Tibial artery (tissue), 4 donors: ENCODE results near the gene EHD2.
"Not testable (repeated sequence)": the region's sequence is repeated elsewhere in the genome, so short reads cannot be mapped to it uniquely, and the experiment has no call there.

Experiments used
- DNase-seq, 2 donors: peaks; one replicate each; pipeline ENCODE4 v3.0.0-alpha.2; 2019
- H3K27ac ChIP-seq, 2 donors: fragments of 200-600 bp; sonication (generic) in 1 of 2; 1 replicate in 1 of 2; 2 replicates in 1 of 2; pipeline ENCODE4 v1.5.1; 2018 to 2019; ENCODE audit warnings: mild to moderate bottlenecking in 1 of 2
- H3K27me3 ChIP-seq, 2 donors: fragments of 200-600 bp; sonication (generic) in 1 of 2; one replicate each; pipeline versions ENCODE4 v1.5.1 to v1.6.0; 2016 to 2019
- H3K36me3 ChIP-seq, 3 donors: fragments of 200-600 bp; sonication (generic) in 2 of 3; one replicate each; pipeline ENCODE4 v1.5.1; 2016 to 2019; ENCODE audit warnings: mild to moderate bottlenecking in 2 of 3
- H3K4me1 ChIP-seq, 4 donors: fragments of 200-600 bp; sonication (generic) in 2 of 4; 1 replicate in 3 of 4; 2 replicates in 1 of 4; pipeline ENCODE4 v1.5.1; 2016 to 2019
- H3K4me3 ChIP-seq, 2 donors: fragments of 200-600 bp; sonication (generic) in 1 of 2; 1 replicate in 1 of 2; 2 replicates in 1 of 2; pipeline ENCODE4 v1.5.1; 2018 to 2019; ENCODE audit warnings: mild to moderate bottlenecking in 2 of 2
- H3K9me3 ChIP-seq, 3 donors: fragments of 200-600 bp; sonication (generic) in 1 of 3; one replicate each; pipeline ENCODE4 v1.5.1; 2016 to 2019
- CTCF ChIP-seq, 2 experiments: fragments of 200-600 bp in 1 of 2; fragments of 450-650 bp in 1 of 2; IDR thresholded peaks; one replicate each; pipeline ENCODE4 v1.5.1; 2017 to 2019; ENCODE audit warnings: antibody characterized with exemption in 2 of 2, mild to moderate bottlenecking in 1 of 2, moderate library complexity in 1 of 2
- intact Hi-C: fragments of 100-400 bp; cut with DNase I; formaldehyde crosslinking; loops from one replicate; pipeline ENCODE4 v1.15.0; 2023; ENCODE audit warnings: low total_unique reads

The EHD2 gene

GRCh38 chr19:47776568-47776967 lies 63.3 kb downstream of the EHD2 start:
- no peak overlapping the region for H3K27ac ChIP-seq
- intact Hi-C loops = no loop called here
- DNase-seq = no peak

GRCh38 chr19:47777245-47778048 lies 64.2 kb downstream of the EHD2 start:
- Histone ChIP-seq H3K4me1 (peaks cover 0 to 39% (median 31%) of the 10 kb centered on the region in 4 donors), H3K4me3 (peak overlapping the region; percentile 85 to 99), H3K27ac (peak overlapping the region; percentile 96 to 100), H3K36me3 (peaks cover 8 to 16% (median 13%) of the 10 kb centered on the region in 3 donors)
- intact Hi-C loops, DNase-seq, H3K9me3 ChIP-seq, H3K27me3 ChIP-seq: not testable (repeated sequence)

More at GRCh38 chr19:47776568-47776967, 63.3 kb downstream of the EHD2 start:
- no peaks in the 10 kb centered on the region for H3K27me3 ChIP-seq
- H3K4me3 ChIP-seq = no peak overlapping the region
- H3K4me1 ChIP-seq = peaks cover 0 to 30% (median 22%) of the 10 kb centered on the region in 4 donors
- TF ChIP-seq CTCF (IDR thresholded peaks at IDR 0.05) = no peak
- peaks cover 8 to 11% (median 11%) of the 10 kb centered on the region in 3 donors for H3K36me3 ChIP-seq
- no peaks in the 10 kb centered on the region for H3K9me3 ChIP-seq

- no peaks in the 10 kb centered on the region for H3K9me3 ChIP-seq
- H3K27me3 ChIP-seq = no peaks in the 10 kb centered on the region
- peak within 1 kb of the TSS; percentile 85 to 99 for H3K4me3 ChIP-seq
- H3K36me3 ChIP-seq = peaks cover 16 to 24% (median 22%) of the 10 kb centered on the region in 3 donors
- DNase-seq = peak; percentile 68 to 88
- TF ChIP-seq CTCF (IDR thresholded peaks at IDR 0.05) = no peak
- H3K4me1 ChIP-seq = peaks cover 0 to 47% (median 37%) of the 10 kb centered on the region in 4 donors
- H3K27ac ChIP-seq = peak within 1 kb of the TSS; percentile 96 to 100
- intact Hi-C loops = no loop called here
Measured at GRCh38 chr19:47778049-47778953, 65.1 kb downstream of the EHD2 start, which contains the start of gene SELENOW. SELENOW (plus strand) TSS chr19:47778703; CDS start chr19:47778786, 83 bp downstream.

- TF ChIP-seq CTCF (IDR thresholded peaks at IDR 0.05) = no peak
- Histone ChIP-seq H3K36me3 (peaks cover 23 to 31% (median 28%) of the 10 kb centered on the region in 3 donors), H3K9me3 (no peaks in the 10 kb centered on the region), H3K4me3 (peak overlapping the region; percentile 85 to 99), H3K27ac (peak overlapping the region; percentile 96 to 100), H3K4me1 (peaks cover 0 to 52% (median 41%) of the 10 kb centered on the region in 4 donors), H3K27me3 (no peaks in the 10 kb centered on the region)
- intact Hi-C loops = no loop called here
- DNase-seq = peak; percentile 45 to 81
Measured at GRCh38 chr19:47778954-47779351, 65.7 kb downstream of the EHD2 start.

GRCh38 chr19:47779524-47780214 lies 66.4 kb downstream of the EHD2 start:
- peaks cover 0 to 57% (median 41%) of the 10 kb centered on the region in 4 donors for H3K4me1 ChIP-seq
- no peak for TF ChIP-seq CTCF (IDR thresholded peaks at IDR 0.05)
- H3K27ac ChIP-seq = peak overlapping the region; percentile 96 to 100
- peak overlapping the region; percentile 85 to 99 for H3K4me3 ChIP-seq
- intact Hi-C loops = no loop called here
- no peaks in the 10 kb centered on the region for H3K27me3 ChIP-seq
- peak; percentile 66 to 92 for DNase-seq
- no peaks in the 10 kb centered on the region for H3K9me3 ChIP-seq
- peaks cover 30 to 38% (median 36%) of the 10 kb centered on the region in 3 donors for H3K36me3 ChIP-seq
